T-cell (primary cell): ENCODE measurements around the gene TRABD. TPM values are rescaled to one million over a fixed set of nuclear protein-coding genes. Genes with fewer than 3 reads are reported as not detected.

Experiments
- ATAC-seq, 4 experiments: fragments of 200-7000 bp in 3 of 4; fragments of 150-1000 bp in 1 of 4; cut with Tn5 transposase; replicated peaks in 1 of 4; 1 replicate in 3 of 4; 2 replicates in 1 of 4; pipeline ENCODE4 v1.10.0; 2021; ENCODE audit warnings: moderate library complexity in 3 of 4, mild to moderate bottlenecking in 2 of 4, moderate number of reproducible peaks in 1 of 4
- CTCF ChIA-PET, 2 donors: fragments of 300-600 bp; sonication (Branson Sonifier 250); formaldehyde crosslinking; loops; one replicate each; lab custom pipeline; 2022; ENCODE audit warnings: antibody characterized with exemption in 2 of 2; lab: Charles Lee
- POLR2A ChIA-PET, 2 donors: fragments of 300-600 bp; sonication (Branson Sonifier 250); formaldehyde crosslinking; loops; one replicate each; lab custom pipeline; 2022; ENCODE audit warnings: antibody characterized with exemption in 2 of 2; lab: Charles Lee
- DNase-seq, 35 experiments: peaks; one replicate each; pipeline versions ENCODE4 v3.0.0 to v3.0.0-alpha.2; 2013 to 2023
- H3K27ac ChIP-seq: one replicate; pipeline ENCODE4 v1.5.1; 2013; ENCODE audit warnings: low read length
- H3K27me3 ChIP-seq, 2 experiments: replicated peaks in 1 of 2; 1 replicate in 1 of 2; 2 replicates in 1 of 2; pipeline versions ENCODE4 v1.6.1 to v1.7.0; 2013; ENCODE audit warnings: low read length in 1 of 2, mixed read lengths in 1 of 2; ENCODE audit not compliant: control insufficient read depth in 2 of 2, insufficient read depth in 2 of 2; ENCODE audit errors: extremely low read depth in 1 of 2
- H3K36me3 ChIP-seq, 2 donors: 1 replicate in 1 of 2; 2 replicates in 1 of 2; pipeline versions ENCODE4 v1.6.1 to v1.7.0; 2013; ENCODE audit warnings: low read length in 1 of 2; ENCODE audit not compliant: control insufficient read depth in 2 of 2, insufficient read depth in 1 of 2; ENCODE audit errors: extremely low read depth in 1 of 2
- H3K4me1 ChIP-seq, 2 experiments: 1 replicate in 1 of 2; 2 replicates in 1 of 2; pipeline versions ENCODE4 v1.6.1 to v1.7.0; 2013; ENCODE audit warnings: low read length in 2 of 2, mixed read lengths in 1 of 2; ENCODE audit not compliant: insufficient read depth in 2 of 2, control insufficient read depth in 1 of 2; ENCODE audit errors: extremely low read depth in 1 of 2
- H3K4me3 ChIP-seq, 2 donors: 1 replicate in 1 of 2; 2 replicates in 1 of 2; pipeline versions ENCODE4 v1.5.1 to v1.7.0; 2013; ENCODE audit warnings: mild to moderate bottlenecking in 2 of 2, low read length in 1 of 2, moderate library complexity in 1 of 2; ENCODE audit not compliant: control insufficient read depth in 1 of 2; ENCODE audit errors: extremely low read depth in 1 of 2
- H3K9me3 ChIP-seq: 2 replicates; pipeline ENCODE4 v1.7.0; 2013
- H3K27ac Mint-ChIP-seq, 2 donors: one replicate each; pipeline ENCODE4 v1.8.0; 2020 to 2021; ENCODE audit warnings: mild to moderate bottlenecking in 2 of 2, mixed read lengths in 2 of 2
- H3K27me3 Mint-ChIP-seq, 2 donors: one replicate each; pipeline ENCODE4 v1.8.0; 2021 to 2022; ENCODE audit warnings: mixed read lengths in 2 of 2
- H3K36me3 Mint-ChIP-seq: one replicate; pipeline ENCODE4 v1.8.0; 2021; ENCODE audit warnings: mixed read lengths
- H3K4me1 Mint-ChIP-seq, 3 donors: one replicate each; pipeline ENCODE4 v1.8.0; 2020 to 2022; ENCODE audit warnings: mixed read lengths in 3 of 3, mild to moderate bottlenecking in 1 of 3
- H3K4me3 Mint-ChIP-seq, 3 donors: one replicate each; pipeline ENCODE4 v1.8.0; 2020 to 2022; ENCODE audit warnings: mild to moderate bottlenecking in 3 of 3, mixed read lengths in 3 of 3, moderate library complexity in 3 of 3
- H3K9me3 Mint-ChIP-seq, 3 donors: one replicate each; pipeline ENCODE4 v1.8.0; 2020 to 2022; ENCODE audit warnings: mixed read lengths in 3 of 3
- WGBS: methylation state at CpG from one replicate; pipeline ENCODE4 v1.1.5; 2013; ENCODE audit warnings: missing lambda C conversion rate; ENCODE audit not compliant: insufficient coverage; 5-methylcytosine and 5-hydroxymethylcytosine counted together
- total RNA-seq, 35 experiments: library from RNA in 6 of 35; stranded (reverse) in 6 of 35; fragments of 120-200 nt in 1 of 35; gene quantifications; one replicate each; pipeline versions ENCODE4 v1.2.1 to v1.2.4 and lab custom pipeline; 2013 to 2026

The TRABD gene
- total RNA-seq, 5 donors from 2014 or later (not counting 1 experiment from before 2014, with no cell fraction given), result 116 to 213 (median 175) TPM

GRCh38 chr22:50140615-50141014, 45.1 kb upstream of the TRABD start:
- H3K4me1 ChIP-seq, result no peaks in the 10 kb centered on the region
- H3K9me3 ChIP-seq, result no peaks in the 10 kb centered on the region
- no peak for ATAC-seq
- H3K4me3 ChIP-seq, result no peak overlapping the region
- Mint-ChIP-seq H3K9me3 (no peaks in the 10 kb centered on the region), H3K27me3 (peaks cover 19 to 24% of the 10 kb centered on the region in 2 donors), H3K4me3 (no peak overlapping the region), H3K36me3 (no peaks in the 10 kb centered on the region), H3K27ac (no peak overlapping the region), H3K4me1 (peaks cover 0 to 7% (median 0%) of the 10 kb centered on the region in 3 donors)
- no CpG with 5 or more reads among the region's 3 CpGs for WGBS
- no peak for DNase-seq
- CTCF ChIA-PET, result interaction anchor here (0.6 to 0.7 kb wide), 2 partner anchors 253 to 357 kb away, joined by 3 to 4 read pairs; no protein-coding TSS in a partner anchor
- no peaks in the 10 kb centered on the region for H3K36me3 ChIP-seq
- POLR2A ChIA-PET, result interaction anchor here in 1 of 2 donors (0.7 kb wide), 1 partner anchor 63 kb away, joined by 5 read pairs; no protein-coding TSS in a partner anchor
- H3K27ac ChIP-seq, result no peak overlapping the region
- peaks cover 0 to 34% of the 10 kb centered on the region in 2 experiments for H3K27me3 ChIP-seq

- Mint-ChIP-seq H3K4me1 (peaks cover 0 to 7% (median 0%) of the 10 kb centered on the region in 3 donors), H3K9me3 (no peaks in the 10 kb centered on the region), H3K27ac (no peak overlapping the region), H3K4me3 (no peak overlapping the region), H3K27me3 (peaks cover 13 to 18% of the 10 kb centered on the region in 2 donors), H3K36me3 (no peaks in the 10 kb centered on the region)
- CTCF ChIA-PET, result interaction anchor here in 1 of 2 donors (0.6 kb wide), 1 partner anchor 356 kb away, joined by 3 read pairs; no protein-coding TSS in a partner anchor
- Histone ChIP-seq H3K9me3 (no peaks in the 10 kb centered on the region), H3K27ac (no peak overlapping the region), H3K4me1 (no peaks in the 10 kb centered on the region), H3K36me3 (no peaks in the 10 kb centered on the region), H3K4me3 (no peak overlapping the region), H3K27me3 (peaks cover 0 to 40% of the 10 kb centered on the region in 2 experiments)
- 71% methylated on average over 4 of the region's 6 CpGs for WGBS
- ATAC-seq (no peak), DNase-seq (no peak)
- POLR2A ChIA-PET, result interaction anchor here in 1 of 2 donors (0.7 kb wide), 1 partner anchor 62 kb away, joined by 5 read pairs; no protein-coding TSS in a partner anchor
Measured at GRCh38 chr22:50141462-50141861, 44.3 kb upstream of the TRABD start.

GRCh38 chr22:50141891-50142363, 43.8 kb upstream of the TRABD start:
- CTCF ChIA-PET, result no interaction called here
- H3K36me3 ChIP-seq, result no peaks in the 10 kb centered on the region
- H3K36me3 Mint-ChIP-seq, result no peaks in the 10 kb centered on the region
- H3K27ac Mint-ChIP-seq, result no peak overlapping the region
- H3K27me3 Mint-ChIP-seq, result peaks cover 13 to 17% of the 10 kb centered on the region in 2 donors
- no peak overlapping the region for H3K27ac ChIP-seq
- POLR2A ChIA-PET, result interaction anchor here in 1 of 2 donors (0.5 kb wide), 1 partner anchor 488 kb away, joined by 3 read pairs; no protein-coding TSS in a partner anchor
- DNase-seq (no peak), ATAC-seq (no peak)
- no peak overlapping the region for H3K4me3 ChIP-seq
- no peaks in the 10 kb centered on the region for H3K4me1 ChIP-seq
- H3K4me3 Mint-ChIP-seq, result no peak overlapping the region
- 82% methylated on average over 9 of the region's 11 CpGs for WGBS
- peaks cover 0 to 7% (median 2%) of the 10 kb centered on the region in 3 donors for H3K4me1 Mint-ChIP-seq
- no peaks in the 10 kb centered on the region for H3K9me3 ChIP-seq
- no peaks in the 10 kb centered on the region for H3K9me3 Mint-ChIP-seq
- peaks cover 0 to 36% of the 10 kb centered on the region in 2 experiments for H3K27me3 ChIP-seq

- 98% methylated on average over 7 of the region's 7 CpGs for WGBS
- ATAC-seq (no peak), DNase-seq (no peak)
- Mint-ChIP-seq H3K4me3 (no peak overlapping the region), H3K9me3 (no peaks in the 10 kb centered on the region), H3K27ac (no peak overlapping the region), H3K36me3 (no peaks in the 10 kb centered on the region), H3K4me1 (peaks cover 0 to 7% (median 2%) of the 10 kb centered on the region in 3 donors), H3K27me3 (peaks cover 11 to 17% of the 10 kb centered on the region in 2 donors)
- H3K36me3 ChIP-seq, result no peaks in the 10 kb centered on the region
- H3K27me3 ChIP-seq, result peaks cover 0 to 37% of the 10 kb centered on the region in 2 experiments
- ChIA-PET POLR2A (interaction anchor here in 1 of 2 donors (0.5 to 0.6 kb wide), 2 partner anchors 10 to 50 kb away, joined by 3 to 12 read pairs; no protein-coding TSS in a partner anchor), CTCF (interaction anchor here in 1 of 2 donors (0.7 kb wide), 1 partner anchor 191 kb away, joined by 3 read pairs; no protein-coding TSS in a partner anchor)
- H3K4me3 ChIP-seq, result no peak overlapping the region
- no peaks in the 10 kb centered on the region for H3K4me1 ChIP-seq
- no peaks in the 10 kb centered on the region for H3K9me3 ChIP-seq
- no peak overlapping the region for H3K27ac ChIP-seq
Measured at GRCh38 chr22:50143096-50143495, 42.6 kb upstream of the TRABD start.

- no peaks in the 10 kb centered on the region for H3K36me3 Mint-ChIP-seq
- Histone ChIP-seq H3K4me3 (no peak overlapping the region), H3K36me3 (no peaks in the 10 kb centered on the region), H3K4me1 (no peaks in the 10 kb centered on the region), H3K27me3 (peaks cover 0 to 38% of the 10 kb centered on the region in 2 experiments), H3K27ac (no peak overlapping the region), H3K9me3 (no peaks in the 10 kb centered on the region)
- H3K4me1 Mint-ChIP-seq, result peaks cover 0 to 7% (median 2%) of the 10 kb centered on the region in 3 donors
- no peak overlapping the region for H3K27ac Mint-ChIP-seq
- H3K27me3 Mint-ChIP-seq, result peaks cover 11 to 17% of the 10 kb centered on the region in 2 donors
- H3K9me3 Mint-ChIP-seq, result no peaks in the 10 kb centered on the region
- WGBS, result 84% methylated on average over 12 of the region's 18 CpGs
- ChIA-PET POLR2A (no interaction called here), CTCF (no interaction called here)
- no peak overlapping the region for H3K4me3 Mint-ChIP-seq
- DNase-seq (no peak), ATAC-seq (no peak)
Measured at GRCh38 chr22:50144005-50144614, 41.6 kb upstream of the TRABD start.

GRCh38 chr22:50145721-50146438, 39.8 kb upstream of the TRABD start:
- ATAC-seq, result no peak
- POLR2A ChIA-PET, result no interaction called here
- peaks cover 0 to 4% of the 10 kb centered on the region in 2 experiments for H3K4me1 ChIP-seq

More at GRCh38 chr22:50145721-50146438, 39.8 kb upstream of the TRABD start:
- Histone ChIP-seq H3K36me3 (no peaks in the 10 kb centered on the region), H3K4me3 (no peak overlapping the region), H3K27me3 (peaks cover 0 to 44% of the 10 kb centered on the region in 2 experiments), H3K27ac (no peak overlapping the region), H3K9me3 (no peaks in the 10 kb centered on the region)
- Mint-ChIP-seq H3K27me3 (peaks cover 4 to 12% of the 10 kb centered on the region in 2 donors), H3K4me3 (no peak overlapping the region), H3K27ac (no peak overlapping the region), H3K9me3 (no peaks in the 10 kb centered on the region), H3K36me3 (no peaks in the 10 kb centered on the region), H3K4me1 (peaks cover 0 to 5% (median 2%) of the 10 kb centered on the region in 3 donors)
- CTCF ChIA-PET, result no interaction called here
- WGBS, result 79% methylated on average over 20 of the region's 25 CpGs
- no peak for DNase-seq
